Kidney epithelial cell (primary cell): ENCODE measurements around the gene RNF157. TPM values are rescaled to one million over a fixed set of nuclear protein-coding genes. Genes with fewer than 3 reads are reported as not detected.

Experiments
- DNase-seq: peaks from one replicate; pipeline ENCODE4 v3.0.0-alpha.2; 2010; ENCODE audit warnings: low read depth
- H3K27me3 ChIP-seq: 2 replicates; pipeline ENCODE4 v1.6.0; 2011; ENCODE audit warnings: low read length; ENCODE audit not compliant: control insufficient read depth, insufficient read depth
- H3K36me3 ChIP-seq: 2 replicates; pipeline ENCODE4 v1.5.1; 2011; ENCODE audit warnings: low read length; ENCODE audit not compliant: control insufficient read depth, insufficient read depth
- H3K4me3 ChIP-seq: 2 replicates; pipeline ENCODE4 v1.5.1; 2011; ENCODE audit warnings: low read depth, mild to moderate bottlenecking, control low read depth, low read length
- total RNA-seq: library from RNA; depleted of rRNA; stranded (reverse); fragments of >200 nt; gene quantifications from 2 replicates; pipeline ENCODE4 v1.2.3, GENCODE V29; 2015
- TF ChIP-seq, protein P1 (sequence below): IDR thresholded peaks from 2 replicates; pipeline ENCODE4 v1.5.1; 2011; ENCODE audit warnings: mild to moderate bottlenecking, moderate library complexity, low read length, control low read depth, inconsistent platforms; ENCODE audit not compliant: insufficient read depth, poor library complexity, severe bottlenecking

RNF157 gene
- total RNA-seq, 1 donor from 2014 or later, result 6.0 TPM

DNA sequence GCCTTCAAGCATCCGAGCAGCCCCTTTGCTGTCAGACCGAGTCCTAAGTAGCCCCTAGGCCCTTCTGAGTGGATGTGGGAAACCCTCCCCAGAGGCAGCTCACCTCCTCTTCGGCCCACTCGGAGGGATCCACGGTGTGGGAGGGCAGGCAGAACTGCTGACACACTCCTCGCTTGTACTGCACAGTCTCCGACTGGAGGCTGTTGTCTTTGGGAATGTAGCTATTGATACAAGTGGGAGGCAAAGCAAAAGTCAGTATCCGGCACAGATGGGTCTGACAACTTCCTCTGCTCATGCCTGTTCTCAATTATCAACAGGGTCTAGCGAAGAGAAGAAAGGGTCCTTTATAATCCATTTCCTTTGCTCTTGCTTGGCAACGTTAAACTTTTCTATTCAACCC, 73.4 kb downstream of the RNF157 start:
- Histone ChIP-seq H3K4me3 (no peak overlapping the region), H3K36me3 (no peaks in the 10 kb centered on the region), H3K27me3 (no peaks in the 10 kb centered on the region)
- DNase-seq, result no peak
- TF ChIP-seq, protein P1, sequence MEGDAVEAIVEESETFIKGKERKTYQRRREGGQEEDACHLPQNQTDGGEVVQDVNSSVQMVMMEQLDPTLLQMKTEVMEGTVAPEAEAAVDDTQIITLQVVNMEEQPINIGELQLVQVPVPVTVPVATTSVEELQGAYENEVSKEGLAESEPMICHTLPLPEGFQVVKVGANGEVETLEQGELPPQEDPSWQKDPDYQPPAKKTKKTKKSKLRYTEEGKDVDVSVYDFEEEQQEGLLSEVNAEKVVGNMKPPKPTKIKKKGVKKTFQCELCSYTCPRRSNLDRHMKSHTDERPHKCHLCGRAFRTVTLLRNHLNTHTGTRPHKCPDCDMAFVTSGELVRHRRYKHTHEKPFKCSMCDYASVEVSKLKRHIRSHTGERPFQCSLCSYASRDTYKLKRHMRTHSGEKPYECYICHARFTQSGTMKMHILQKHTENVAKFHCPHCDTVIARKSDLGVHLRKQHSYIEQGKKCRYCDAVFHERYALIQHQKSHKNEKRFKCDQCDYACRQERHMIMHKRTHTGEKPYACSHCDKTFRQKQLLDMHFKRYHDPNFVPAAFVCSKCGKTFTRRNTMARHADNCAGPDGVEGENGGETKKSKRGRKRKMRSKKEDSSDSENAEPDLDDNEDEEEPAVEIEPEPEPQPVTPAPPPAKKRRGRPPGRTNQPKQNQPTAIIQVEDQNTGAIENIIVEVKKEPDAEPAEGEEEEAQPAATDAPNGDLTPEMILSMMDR, result no peak

DNA sequence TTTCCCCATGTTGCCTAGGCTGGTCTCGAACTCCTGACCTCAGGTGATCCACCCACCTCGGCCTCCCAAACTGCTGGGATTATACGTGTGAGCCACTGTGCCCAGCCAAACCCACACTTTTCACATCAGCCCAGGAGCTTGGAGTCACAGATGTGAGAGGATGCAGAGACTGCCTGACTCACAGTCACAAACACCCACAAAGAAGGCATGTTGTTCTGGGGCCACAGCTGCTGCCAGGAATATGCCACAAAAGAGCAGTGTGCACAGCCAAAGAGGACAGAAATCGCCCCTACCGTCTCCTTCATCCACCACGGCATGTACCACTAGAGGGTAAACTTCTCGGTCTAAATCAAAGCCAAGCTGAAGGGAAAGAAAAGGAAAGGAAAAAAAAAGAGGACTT, 74.1 kb downstream of the RNF157 start:
- no peak for DNase-seq
- no peak overlapping the region for H3K4me3 ChIP-seq
- no peaks in the 10 kb centered on the region for H3K27me3 ChIP-seq
- H3K36me3 ChIP-seq, result no peaks in the 10 kb centered on the region
- TF ChIP-seq, protein P1, result no peak

DNA sequence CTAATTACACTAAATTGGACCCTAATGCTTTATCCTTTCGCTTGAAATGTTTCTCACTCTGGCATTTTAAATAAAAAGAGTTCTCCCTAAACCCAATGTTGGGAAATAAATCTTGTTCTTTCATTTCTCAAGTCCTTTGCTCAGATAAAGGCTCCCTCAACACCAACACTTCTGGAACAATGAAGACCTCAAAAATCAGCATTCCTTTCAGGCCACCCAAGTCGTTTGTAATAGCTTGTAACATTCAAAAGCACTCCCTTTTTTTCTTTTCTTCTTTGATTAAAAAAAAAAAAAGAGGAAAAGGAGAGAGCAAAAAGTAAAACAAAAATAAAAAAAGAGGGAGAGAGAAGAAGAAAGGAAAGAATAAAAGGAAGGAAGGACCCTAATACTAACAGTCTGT, 76.0 kb downstream of the RNF157 start:
- Histone ChIP-seq H3K36me3 (no peaks in the 10 kb centered on the region), H3K4me3 (no peak overlapping the region), H3K27me3 (no peaks in the 10 kb centered on the region)
- no peak for DNase-seq
- TF ChIP-seq, protein P1, result no peak

DNA sequence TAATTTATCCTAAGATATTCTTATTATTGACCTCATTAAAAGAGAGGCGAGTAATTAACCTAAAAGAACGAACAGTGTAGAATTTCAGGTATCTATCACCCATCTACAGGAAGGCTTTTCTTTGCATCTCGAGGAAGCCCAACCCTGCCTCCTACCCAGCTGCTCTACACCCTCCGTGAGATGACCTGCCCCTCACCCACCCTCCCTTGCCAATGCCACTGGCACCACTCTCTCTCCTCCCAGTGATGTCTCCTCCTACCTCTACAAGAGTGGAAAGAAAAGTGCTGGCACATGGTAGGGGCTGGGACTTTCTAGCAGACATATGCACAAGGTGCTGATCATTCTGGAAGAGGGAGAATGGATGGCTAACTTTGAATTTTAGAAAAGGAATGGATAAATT, 76.4 kb downstream of the RNF157 start:
- Histone ChIP-seq H3K36me3 (no peaks in the 10 kb centered on the region), H3K27me3 (no peaks in the 10 kb centered on the region), H3K4me3 (no peak overlapping the region)
- TF ChIP-seq, protein P1, result no peak
- no peak for DNase-seq

DNA sequence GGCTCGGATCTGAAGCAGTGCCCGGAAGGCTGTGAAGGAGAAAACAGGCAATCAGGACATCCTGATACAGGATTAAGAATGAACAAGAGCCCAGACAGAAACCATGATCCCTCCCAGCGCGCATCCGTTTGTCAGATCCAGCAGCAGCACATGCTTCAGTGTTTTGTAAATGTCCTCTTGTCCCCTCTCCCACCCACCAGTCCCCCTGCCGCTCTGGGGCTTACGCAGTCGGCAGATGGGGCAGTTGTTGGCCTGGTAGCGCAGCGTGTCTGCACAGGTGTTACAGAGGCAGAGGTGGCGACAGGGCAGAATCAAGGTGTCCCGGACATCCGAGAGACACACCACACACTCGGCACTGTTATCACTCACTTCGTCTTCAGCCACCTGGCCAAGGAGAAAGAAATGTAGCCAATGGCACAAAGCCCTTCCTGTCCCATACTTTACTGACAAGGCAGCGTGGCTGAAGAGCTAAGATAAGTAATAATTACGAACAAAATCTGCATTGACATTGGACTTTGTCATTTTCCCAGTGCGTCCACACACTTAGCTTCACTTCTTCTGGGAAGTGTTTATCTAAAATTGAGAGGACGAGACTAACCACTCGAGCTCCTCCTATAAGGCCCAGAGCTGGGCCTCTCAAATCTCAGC, 78.5 kb downstream of the RNF157 start:
- no peak overlapping the region for H3K4me3 ChIP-seq
- TF ChIP-seq, protein P1, result no peak
- H3K36me3 ChIP-seq, result no peaks in the 10 kb centered on the region
- no peak for DNase-seq
- no peaks in the 10 kb centered on the region for H3K27me3 ChIP-seq

DNA sequence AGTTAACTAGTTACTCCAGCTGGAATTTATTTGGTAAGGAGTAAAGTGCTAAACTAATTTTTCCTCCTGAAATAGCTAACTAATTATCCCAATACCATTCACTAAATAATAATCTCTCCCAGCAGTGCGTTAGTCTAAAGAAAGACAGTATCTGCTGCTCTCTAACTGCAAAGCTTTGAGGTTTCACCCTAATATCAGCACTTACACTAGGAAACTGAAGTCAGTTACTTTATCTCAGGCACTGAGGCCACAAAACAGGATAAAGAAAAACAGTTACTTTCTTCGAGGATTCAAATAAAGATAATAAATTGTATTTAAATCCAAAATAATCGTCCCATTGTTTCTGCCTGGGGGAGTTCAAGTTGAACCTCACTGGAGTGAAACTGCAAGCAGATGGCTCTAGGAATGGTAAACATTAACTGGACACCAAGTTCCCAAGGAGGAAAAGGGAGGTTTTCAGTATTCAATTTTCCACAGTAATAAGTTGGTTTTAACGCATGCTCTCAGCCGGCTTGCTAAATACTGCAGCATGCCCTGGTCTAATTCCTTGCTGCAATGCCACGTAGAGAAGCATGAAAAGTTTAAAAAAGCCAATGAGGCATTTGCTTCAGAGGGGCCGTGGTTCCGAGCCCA, 79.3 kb downstream of the RNF157 start:
- no peaks in the 10 kb centered on the region for H3K27me3 ChIP-seq
- no peak overlapping the region for H3K4me3 ChIP-seq
- H3K36me3 ChIP-seq, result no peaks in the 10 kb centered on the region
- TF ChIP-seq, protein P1, result no peak
- no peak for DNase-seq
